Mesenteric fat pad (tissue), 1 donor: ENCODE data around the gene UBAC1. TPM values are rescaled to one million over a fixed set of nuclear protein-coding genes. Genes with fewer than 3 reads are reported as not detected.
A peak's percentile ranks its signal among the peaks of the same experiment; 100 is the strongest.
"Not testable (repeated sequence)": the region's sequence is repeated elsewhere in the genome, so short reads cannot be mapped to it uniquely, and the experiment has no call there.

Source experiments
- DNase-seq: peaks from one replicate; pipeline ENCODE4 v3.0.0-alpha.2; 2020; ENCODE audit warnings: low spot score
- total RNA-seq: library from RNA; stranded (reverse); fragmentation: NEBNext Ultra II Directional; extraction: Animal tissue kit (Norgen Biotek cat#: 25700); gene quantifications from one replicate; pipeline ENCODE4 v1.2.1, GENCODE V29; 2021
- donor health status: DM: yes; HTN: yes; CAD: no.

Gene UBAC1
- total RNA-seq, 1 donor from 2014 or later, result 36.3 TPM

GRCh38 chr9:135961811-135962695, 880 bp upstream of the UBAC1 start:
- no peak for DNase-seq

- DNase-seq, result peak; percentile 87
Observed at GRCh38 chr9:135960411-135961276, 529 bp downstream of the UBAC1 start.

GRCh38 chr9:135959814-135960213, 1.4 kb downstream of the UBAC1 start:
- no peak for DNase-seq

GRCh38 chr9:135958485-135958884, 2.7 kb downstream of the UBAC1 start:
- DNase-seq, result no peak

GRCh38 chr9:135957431-135957830, 3.7 kb downstream of the UBAC1 start:
- DNase-seq, result no peak

- no peak for DNase-seq
Observed at GRCh38 chr9:135956802-135957174, 4.4 kb downstream of the UBAC1 start.

GRCh38 chr9:135955934-135956801, 5.0 kb downstream of the UBAC1 start:
- no peak for DNase-seq

- DNase-seq, result no peak
Observed at GRCh38 chr9:135952664-135953206, 8.4 kb downstream of the UBAC1 start.

GRCh38 chr9:135951889-135952663, 9.1 kb downstream of the UBAC1 start:
- DNase-seq, result no peak

GRCh38 chr9:135951310-135951709, 9.9 kb downstream of the UBAC1 start:
- not testable (repeated sequence) for DNase-seq

GRCh38 chr9:135950841-135951240, 10.3 kb downstream of the UBAC1 start:
- not testable (repeated sequence) for DNase-seq

GRCh38 chr9:135950135-135950682, 11.0 kb downstream of the UBAC1 start:
- DNase-seq, result no peak

GRCh38 chr9:135949501-135950134, 11.6 kb downstream of the UBAC1 start:
- DNase-seq, result no peak

- no peak for DNase-seq
Observed at GRCh38 chr9:135948968-135949367, 12.2 kb downstream of the UBAC1 start.

GRCh38 chr9:135948446-135948845, 12.7 kb downstream of the UBAC1 start:
- DNase-seq, result no peak

- DNase-seq, result no peak
Observed at GRCh38 chr9:135947582-135947981, 13.6 kb downstream of the UBAC1 start.

GRCh38 chr9:135947105-135947504, 14.1 kb downstream of the UBAC1 start:
- DNase-seq, result not testable (repeated sequence)

- DNase-seq, result no peak
Observed at GRCh38 chr9:135946392-135946994, 14.7 kb downstream of the UBAC1 start.

- DNase-seq, result no peak
Observed at GRCh38 chr9:135945969-135946368, 15.2 kb downstream of the UBAC1 start.
